OCI-LY1 (cell line): Measurements from ENCODE around the gene DDX19B.
"Not testable (repeated sequence)": the region's sequence is repeated elsewhere in the genome, so short reads cannot be mapped to it uniquely, and the experiment has no call there.

Source experiments
- EZH2 ChIP-seq: fragments of 200-600 bp; sonication (generic), shearing (Covaris generic); IDR thresholded peaks from 2 replicates; pipeline ENCODE4 v1.8.0; 2017; ENCODE audit warnings: borderline replicate concordance, mixed run types, mild to moderate bottlenecking, antibody characterized with exemption, low read length, moderate library complexity, mixed read lengths
- TF ChIP-seq, protein P1 (sequence below): fragments of 200-600 bp; sonication (generic), shearing (Covaris generic); IDR thresholded peaks from 2 replicates; pipeline ENCODE4 v1.5.1; 2017; ENCODE audit warnings: mild to moderate bottlenecking, antibody characterized with exemption, low read length, moderate library complexity, mixed read lengths

DNA sequence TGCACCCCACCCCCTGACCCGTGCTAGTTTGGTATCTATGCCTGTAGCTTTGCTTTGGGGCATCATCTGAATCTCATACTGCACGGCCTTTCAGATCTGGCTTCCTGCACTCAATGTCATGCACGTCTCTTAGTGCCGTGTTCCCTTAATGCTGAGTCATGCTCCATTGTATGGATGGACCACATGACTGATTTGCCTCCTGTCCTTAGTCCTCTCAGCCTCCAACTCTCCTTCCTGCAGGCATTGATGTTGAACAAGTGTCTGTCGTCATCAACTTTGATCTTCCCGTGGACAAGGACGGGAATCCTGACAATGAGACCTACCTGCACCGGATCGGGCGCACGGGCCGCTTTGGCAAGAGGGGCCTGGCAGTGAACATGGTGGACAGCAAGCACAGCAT is 33.7 kb downstream of the DDX19B start:
- TF ChIP-seq, protein P1, sequence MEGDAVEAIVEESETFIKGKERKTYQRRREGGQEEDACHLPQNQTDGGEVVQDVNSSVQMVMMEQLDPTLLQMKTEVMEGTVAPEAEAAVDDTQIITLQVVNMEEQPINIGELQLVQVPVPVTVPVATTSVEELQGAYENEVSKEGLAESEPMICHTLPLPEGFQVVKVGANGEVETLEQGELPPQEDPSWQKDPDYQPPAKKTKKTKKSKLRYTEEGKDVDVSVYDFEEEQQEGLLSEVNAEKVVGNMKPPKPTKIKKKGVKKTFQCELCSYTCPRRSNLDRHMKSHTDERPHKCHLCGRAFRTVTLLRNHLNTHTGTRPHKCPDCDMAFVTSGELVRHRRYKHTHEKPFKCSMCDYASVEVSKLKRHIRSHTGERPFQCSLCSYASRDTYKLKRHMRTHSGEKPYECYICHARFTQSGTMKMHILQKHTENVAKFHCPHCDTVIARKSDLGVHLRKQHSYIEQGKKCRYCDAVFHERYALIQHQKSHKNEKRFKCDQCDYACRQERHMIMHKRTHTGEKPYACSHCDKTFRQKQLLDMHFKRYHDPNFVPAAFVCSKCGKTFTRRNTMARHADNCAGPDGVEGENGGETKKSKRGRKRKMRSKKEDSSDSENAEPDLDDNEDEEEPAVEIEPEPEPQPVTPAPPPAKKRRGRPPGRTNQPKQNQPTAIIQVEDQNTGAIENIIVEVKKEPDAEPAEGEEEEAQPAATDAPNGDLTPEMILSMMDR = not testable (repeated sequence)
- not testable (repeated sequence) for TF ChIP-seq EZH2
